Stromal cell of bone marrow (primary cell): ENCODE data around the gene SLAMF6.

Experiments used
- DNase-seq: peaks from one replicate; pipeline ENCODE4 v3.0.0-alpha.2; 2012; ENCODE audit warnings: low read depth

Gene SLAMF6

GRCh38 chr1:160466961-160467360 is 56.1 kb downstream of the SLAMF6 start:
- no peak for DNase-seq

GRCh38 chr1:160465123-160465522 is 57.9 kb downstream of the SLAMF6 start:
- DNase-seq, result no peak

- DNase-seq, result no peak
Measured at GRCh38 chr1:160460683-160461287, 62.3 kb downstream of the SLAMF6 start.

GRCh38 chr1:160460214-160460642 is 62.8 kb downstream of the SLAMF6 start:
- DNase-seq, result no peak

- no peak for DNase-seq
Measured at GRCh38 chr1:160459687-160460086, 63.4 kb downstream of the SLAMF6 start.

- DNase-seq, result no peak
Measured at GRCh38 chr1:160459056-160459455, 64.0 kb downstream of the SLAMF6 start.

- no peak for DNase-seq
Measured at GRCh38 chr1:160455153-160455517, 67.9 kb downstream of the SLAMF6 start.

GRCh38 chr1:160454371-160455152 is 68.5 kb downstream of the SLAMF6 start:
- DNase-seq, result no peak

- no peak for DNase-seq
Measured at GRCh38 chr1:160453443-160453842, 69.6 kb downstream of the SLAMF6 start.

- no peak for DNase-seq
Measured at GRCh38 chr1:160451859-160452232, 71.2 kb downstream of the SLAMF6 start.

GRCh38 chr1:160451119-160451858 is 71.8 kb downstream of the SLAMF6 start:
- no peak for DNase-seq

GRCh38 chr1:160449494-160449893 is 73.6 kb downstream of the SLAMF6 start:
- DNase-seq, result no peak

GRCh38 chr1:160446945-160447600 is 76.0 kb downstream of the SLAMF6 start:
- DNase-seq, result no peak

- no peak for DNase-seq
Measured at GRCh38 chr1:160439718-160440117, 83.3 kb downstream of the SLAMF6 start.

GRCh38 chr1:160438935-160439334 is 84.1 kb downstream of the SLAMF6 start:
- DNase-seq, result no peak

GRCh38 chr1:160438317-160438918 is 84.6 kb downstream of the SLAMF6 start:
- DNase-seq, result no peak

GRCh38 chr1:160437432-160438316 is 85.4 kb downstream of the SLAMF6 start:
- DNase-seq, result no peak

- DNase-seq, result no peak
Measured at GRCh38 chr1:160436966-160437365, 86.1 kb downstream of the SLAMF6 start.
